GM23338 (cell line): ENCODE data around the gene GOT2. TPM values are rescaled to one million over a fixed set of nuclear protein-coding genes. Genes with fewer than 3 reads are reported as not detected.

Experiments
- ATAC-seq: fragments of 200-7000 bp; cut with Tn5 transposase; 3 replicates; pipeline ENCODE4 v1.9.1; 2020
- DNase-seq: peaks from one replicate; pipeline ENCODE4 v3.0.0-alpha.2; 2015; ENCODE audit warnings: low spot score
- H2AFZ ChIP-seq: fragments of 200-600 bp; sonication (generic); 2 replicates; pipeline ENCODE4 v1.8.0; 2016; ENCODE audit warnings: antibody characterized with exemption, mild to moderate bottlenecking, moderate library complexity
- H3F3A ChIP-seq: fragments of 200-600 bp; sonication (generic); replicated peaks from 2 replicates; pipeline ENCODE4 v1.8.0; 2017; ENCODE audit warnings: antibody characterized with exemption, mixed run types, low read depth
- H3K27ac ChIP-seq: fragments of 200-600 bp; sonication (generic); 2 replicates; pipeline ENCODE4 v1.6.1; 2016; ENCODE audit warnings: low read depth
- H3K27me3 ChIP-seq: fragments of 200-600 bp; sonication (generic); 2 replicates; pipeline ENCODE4 v1.8.0; 2016; ENCODE audit warnings: mild to moderate bottlenecking, mixed run types, moderate library complexity; ENCODE audit not compliant: insufficient read depth
- H3K36me3 ChIP-seq: fragments of 200-600 bp; sonication (generic); 2 replicates; pipeline ENCODE4 v1.8.0; 2016; ENCODE audit warnings: mild to moderate bottlenecking; ENCODE audit not compliant: insufficient read depth
- H3K4me1 ChIP-seq: fragments of 200-600 bp; sonication (generic); 2 replicates; pipeline ENCODE4 v1.8.0; 2016; ENCODE audit warnings: mild to moderate bottlenecking, moderate library complexity; ENCODE audit not compliant: insufficient read depth
- H3K4me2 ChIP-seq: fragments of 200-600 bp; sonication (generic); 2 replicates; pipeline ENCODE4 v1.7.1; 2017; ENCODE audit warnings: mixed run types
- H3K4me3 ChIP-seq: fragments of 200-600 bp; sonication (generic); 2 replicates; pipeline ENCODE4 v1.6.1; 2016; ENCODE audit warnings: mixed run types
- H3K79me2 ChIP-seq: fragments of 200-600 bp; sonication (generic); replicated peaks from 2 replicates; pipeline ENCODE4 v1.8.0; 2017; ENCODE audit warnings: mild to moderate bottlenecking; ENCODE audit not compliant: insufficient read depth
- H3K9me2 ChIP-seq: fragments of 200-600 bp; sonication (generic); 2 replicates; pipeline ENCODE4 v1.8.0; 2017; ENCODE audit not compliant: insufficient read depth
- H4K20me1 ChIP-seq: fragments of 200-600 bp; sonication (generic); replicated peaks from 2 replicates; pipeline ENCODE4 v1.8.0; 2017; ENCODE audit warnings: mild to moderate bottlenecking; ENCODE audit not compliant: insufficient read depth
- H3K27ac Mint-ChIP-seq: 2 replicates; pipeline ENCODE4 v1.8.0; 2020; ENCODE audit warnings: inconsistent platforms, mild to moderate bottlenecking, moderate library complexity, mixed read lengths
- H3K27me3 Mint-ChIP-seq: 3 replicates; pipeline ENCODE4 v1.8.0; 2022; ENCODE audit warnings: low read depth, mild to moderate bottlenecking, moderate library complexity, mixed read lengths, inconsistent platforms; ENCODE audit not compliant: insufficient read depth, poor library complexity
- H3K36me3 Mint-ChIP-seq: 3 replicates; pipeline ENCODE4 v1.8.0; 2021; ENCODE audit warnings: low read depth, mild to moderate bottlenecking, inconsistent platforms, moderate library complexity, mixed read lengths
- H3K4me1 Mint-ChIP-seq: 3 replicates; pipeline ENCODE4 v1.8.0; 2020; ENCODE audit warnings: mild to moderate bottlenecking, inconsistent platforms, mixed read lengths
- H3K4me3 Mint-ChIP-seq: 3 replicates; pipeline ENCODE4 v1.8.0; 2021; ENCODE audit warnings: moderate library complexity, mild to moderate bottlenecking, inconsistent platforms, mixed read lengths
- H3K9me3 Mint-ChIP-seq: 3 replicates; pipeline ENCODE4 v1.8.0; 2020; ENCODE audit warnings: moderate library complexity, mild to moderate bottlenecking, inconsistent platforms, mixed read lengths
- EZH2phosphoT487 ChIP-seq: fragments of 200-600 bp; sonication (generic); IDR thresholded peaks from one replicate; pipeline ENCODE4 v1.8.1; 2018; ENCODE audit warnings: antibody characterized with exemption; ENCODE audit not compliant: unreplicated experiment
- ZNF114 ChIP-seq: fragments of 250-450 bp; sonication (Bioruptor Pico); IDR thresholded peaks from 2 replicates; pipeline ENCODE4 v1.5.0; 2020; ENCODE audit warnings: mild to moderate bottlenecking, moderate library complexity
- ZNF331 ChIP-seq: fragments of 250-450 bp; sonication (Bioruptor Pico); IDR thresholded peaks from 2 replicates; pipeline ENCODE4 v1.5.0; 2020; ENCODE audit warnings: low read depth, mild to moderate bottlenecking, moderate library complexity
- polyA plus RNA-seq: library from polyadenylated mRNA; unstranded; fragments of >200 nt; fragmentation: Nextera tagmentation; extraction: Ambion mirVana; gene quantifications from 2 replicates; pipeline ENCODE4 v1.2.1, GENCODE V29; 2016
- total RNA-seq: library from RNA; depleted of rRNA; stranded (reverse); fragments of >200 nt; shearing (Covaris generic); gene quantifications from 2 replicates; pipeline ENCODE4 v1.2.3, GENCODE V29; 2014
- TF ChIP-seq, protein P1 (sequence below): fragments of 250-450 bp; sonication (Bioruptor Pico); IDR thresholded peaks from 2 replicates; pipeline ENCODE4 v1.5.0; 2020; ENCODE audit warnings: mild to moderate bottlenecking, moderate library complexity

The GOT2 gene
- total and polyA plus RNA-seq, 2 experiments from 2014 or later = 133 to 205 TPM

DNA sequence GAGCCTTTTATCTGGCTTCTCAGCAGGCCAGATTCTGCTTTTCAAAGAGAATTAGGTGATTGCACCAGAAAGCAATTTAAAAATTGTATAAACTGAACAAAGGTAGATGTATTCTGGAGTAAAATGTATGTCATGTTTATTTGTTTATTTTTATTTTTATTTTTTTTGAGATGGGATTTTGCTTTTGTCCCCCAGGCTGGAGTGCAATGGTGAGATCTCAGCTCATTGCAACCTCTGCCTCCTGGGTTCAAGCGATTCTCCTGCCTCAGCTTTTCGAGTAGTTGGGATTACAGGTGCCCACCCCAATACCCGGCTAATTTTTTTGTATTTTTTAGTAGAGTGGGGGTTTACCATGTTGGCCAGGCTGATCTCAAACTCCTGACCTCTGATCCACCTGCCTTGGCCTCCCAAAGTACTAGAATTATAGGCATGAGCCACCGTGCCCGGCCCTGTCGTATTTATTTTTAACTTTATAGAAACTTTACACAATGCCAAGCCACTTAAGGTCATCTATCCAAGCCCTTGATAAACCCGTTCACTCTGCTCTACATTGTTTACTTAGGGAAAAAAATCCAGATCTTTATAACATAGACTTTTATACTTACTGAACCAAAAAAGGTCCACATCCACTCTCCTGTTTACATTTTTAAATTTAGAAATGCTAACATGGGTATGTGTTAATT is 22.7 kb upstream of the GOT2 start:
- 0 out of 2 replicates have a peak, but pooled peaks cover 3% of the 10 kb centered on the region for H3F3A ChIP-seq
- H2AFZ ChIP-seq = no peak overlapping the region
- H3K9me3 Mint-ChIP-seq = peaks cover 6% of the 10 kb centered on the region; the same call in 1 of the 3 replicates
- H3K79me2 ChIP-seq = no peaks in the 10 kb centered on the region
- no peak overlapping the region for H3K4me3 ChIP-seq
- H3K27me3 Mint-ChIP-seq = peaks cover 4% of the 10 kb centered on the region
- H3K9me2 ChIP-seq = no peaks in the 10 kb centered on the region
- H3K4me1 Mint-ChIP-seq = peaks cover 7% of the 10 kb centered on the region
- ATAC-seq = no peak
- no peak for DNase-seq
- peaks cover 4% of the 10 kb centered on the region for H3K4me1 ChIP-seq
- H4K20me1 ChIP-seq = no peaks in the 10 kb centered on the region
- H3K27me3 ChIP-seq = no peaks in the 10 kb centered on the region
- no peak overlapping the region for H3K27ac Mint-ChIP-seq
- H3K36me3 ChIP-seq = no peaks in the 10 kb centered on the region
- H3K4me3 Mint-ChIP-seq = no peak overlapping the region
- H3K4me2 ChIP-seq = no peak overlapping the region
- TF ChIP-seq EZH2phosphoT487 (no peak), ZNF114 (CRISPR knock-in tag) (no peak), ZNF331 (no peak)
- TF ChIP-seq, protein P1, sequence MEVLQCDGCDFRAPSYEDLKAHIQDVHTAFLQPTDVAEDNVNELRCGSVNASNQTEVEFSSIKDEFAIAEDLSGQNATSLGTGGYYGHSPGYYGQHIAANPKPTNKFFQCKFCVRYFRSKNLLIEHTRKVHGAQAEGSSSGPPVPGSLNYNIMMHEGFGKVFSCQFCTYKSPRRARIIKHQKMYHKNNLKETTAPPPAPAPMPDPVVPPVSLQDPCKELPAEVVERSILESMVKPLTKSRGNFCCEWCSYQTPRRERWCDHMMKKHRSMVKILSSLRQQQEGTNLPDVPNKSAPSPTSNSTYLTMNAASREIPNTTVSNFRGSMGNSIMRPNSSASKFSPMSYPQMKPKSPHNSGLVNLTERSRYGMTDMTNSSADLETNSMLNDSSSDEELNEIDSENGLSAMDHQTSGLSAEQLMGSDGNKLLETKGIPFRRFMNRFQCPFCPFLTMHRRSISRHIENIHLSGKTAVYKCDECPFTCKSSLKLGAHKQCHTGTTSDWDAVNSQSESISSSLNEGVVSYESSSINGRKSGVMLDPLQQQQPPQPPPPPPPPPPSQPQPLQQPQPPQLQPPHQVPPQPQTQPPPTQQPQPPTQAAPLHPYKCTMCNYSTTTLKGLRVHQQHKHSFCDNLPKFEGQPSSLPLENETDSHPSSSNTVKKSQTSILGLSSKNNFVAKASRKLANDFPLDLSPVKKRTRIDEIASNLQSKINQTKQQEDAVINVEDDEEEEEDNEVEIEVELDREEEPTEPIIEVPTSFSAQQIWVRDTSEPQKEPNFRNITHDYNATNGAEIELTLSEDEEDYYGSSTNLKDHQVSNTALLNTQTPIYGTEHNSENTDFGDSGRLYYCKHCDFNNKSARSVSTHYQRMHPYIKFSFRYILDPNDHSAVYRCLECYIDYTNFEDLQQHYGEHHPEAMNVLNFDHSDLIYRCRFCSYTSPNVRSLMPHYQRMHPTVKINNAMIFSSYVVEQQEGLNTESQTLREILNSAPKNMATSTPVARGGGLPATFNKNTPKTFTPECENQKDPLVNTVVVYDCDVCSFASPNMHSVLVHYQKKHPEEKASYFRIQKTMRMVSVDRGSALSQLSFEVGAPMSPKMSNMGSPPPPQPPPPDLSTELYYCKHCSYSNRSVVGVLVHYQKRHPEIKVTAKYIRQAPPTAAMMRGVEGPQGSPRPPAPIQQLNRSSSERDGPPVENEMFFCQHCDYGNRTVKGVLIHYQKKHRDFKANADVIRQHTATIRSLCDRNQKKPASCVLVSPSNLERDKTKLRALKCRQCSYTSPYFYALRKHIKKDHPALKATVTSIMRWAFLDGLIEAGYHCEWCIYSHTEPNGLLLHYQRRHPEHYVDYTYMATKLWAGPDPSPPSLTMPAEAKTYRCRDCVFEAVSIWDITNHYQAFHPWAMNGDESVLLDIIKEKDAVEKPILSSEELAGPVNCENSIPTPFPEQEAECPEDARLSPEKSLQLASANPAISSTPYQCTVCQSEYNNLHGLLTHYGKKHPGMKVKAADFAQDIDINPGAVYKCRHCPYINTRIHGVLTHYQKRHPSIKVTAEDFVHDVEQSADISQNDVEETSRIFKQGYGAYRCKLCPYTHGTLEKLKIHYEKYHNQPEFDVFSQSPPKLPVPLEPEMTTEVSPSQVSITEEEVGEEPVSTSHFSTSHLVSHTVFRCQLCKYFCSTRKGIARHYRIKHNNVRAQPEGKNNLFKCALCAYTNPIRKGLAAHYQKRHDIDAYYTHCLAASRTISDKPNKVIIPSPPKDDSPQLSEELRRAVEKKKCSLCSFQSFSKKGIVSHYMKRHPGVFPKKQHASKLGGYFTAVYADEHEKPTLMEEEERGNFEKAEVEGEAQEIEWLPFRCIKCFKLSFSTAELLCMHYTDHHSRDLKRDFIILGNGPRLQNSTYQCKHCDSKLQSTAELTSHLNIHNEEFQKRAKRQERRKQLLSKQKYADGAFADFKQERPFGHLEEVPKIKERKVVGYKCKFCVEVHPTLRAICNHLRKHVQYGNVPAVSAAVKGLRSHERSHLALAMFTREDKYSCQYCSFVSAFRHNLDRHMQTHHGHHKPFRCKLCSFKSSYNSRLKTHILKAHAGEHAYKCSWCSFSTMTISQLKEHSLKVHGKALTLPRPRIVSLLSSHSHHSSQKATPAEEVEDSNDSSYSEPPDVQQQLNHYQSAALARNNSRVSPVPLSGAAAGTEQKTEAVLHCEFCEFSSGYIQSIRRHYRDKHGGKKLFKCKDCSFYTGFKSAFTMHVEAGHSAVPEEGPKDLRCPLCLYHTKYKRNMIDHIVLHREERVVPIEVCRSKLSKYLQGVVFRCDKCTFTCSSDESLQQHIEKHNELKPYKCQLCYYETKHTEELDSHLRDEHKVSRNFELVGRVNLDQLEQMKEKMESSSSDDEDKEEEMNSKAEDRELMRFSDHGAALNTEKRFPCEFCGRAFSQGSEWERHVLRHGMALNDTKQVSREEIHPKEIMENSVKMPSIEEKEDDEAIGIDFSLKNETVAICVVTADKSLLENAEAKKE (CRISPR knock-in tag) = no peak
- no peaks in the 10 kb centered on the region for H3K36me3 Mint-ChIP-seq
- no peak overlapping the region for H3K27ac ChIP-seq

- H3K79me2 ChIP-seq = no peaks in the 10 kb centered on the region
- peak overlapping the region; percentile 75 for H2AFZ ChIP-seq
- H3K27me3 ChIP-seq = no peaks in the 10 kb centered on the region
- Mint-ChIP-seq H3K4me1 (peaks cover 7% of the 10 kb centered on the region), H3K27me3 (peaks cover 4% of the 10 kb centered on the region), H3K9me3 (peaks cover 6% of the 10 kb centered on the region; the same call in 1 of the 3 replicates), H3K36me3 (no peaks in the 10 kb centered on the region), H3K27ac (peak overlapping the region; percentile 35), H3K4me3 (peak overlapping the region; percentile 40)
- peaks cover 4% of the 10 kb centered on the region for H3K4me1 ChIP-seq
- H3F3A ChIP-seq = 0 out of 2 replicates have a peak, but pooled peaks cover 3% of the 10 kb centered on the region
- no peaks in the 10 kb centered on the region for H4K20me1 ChIP-seq
- H3K4me2 ChIP-seq = peak overlapping the region; percentile 67
- peak; percentile 99 for ATAC-seq
- no peaks in the 10 kb centered on the region for H3K9me2 ChIP-seq
- peak; percentile 94 for DNase-seq
- H3K4me3 ChIP-seq = peak overlapping the region; percentile 16
- H3K27ac ChIP-seq = peak overlapping the region; percentile 12; the same call in 1 of the 2 replicates
- no peaks in the 10 kb centered on the region for H3K36me3 ChIP-seq
- TF ChIP-seq, protein P1 (CRISPR knock-in tag) = peak; percentile 32; the same call in 1 of the 2 replicates
- no peak for TF ChIP-seq EZH2phosphoT487
Observed at GRCh38 chr16:58755989-58756649, 22.0 kb upstream of the GOT2 start.
